OCI-LY7 (cell line): Measurements from ENCODE around the gene PPA2. TPM values are rescaled to one million over a fixed set of nuclear protein-coding genes. Genes with fewer than 3 reads are reported as not detected.
"Not testable (repeated sequence)": the region's sequence is repeated elsewhere in the genome, so short reads cannot be mapped to it uniquely, and the experiment has no call there.

Experiments
- BruUV-seq: library from RNA; stranded (reverse); fragments of 400-500 nt; replicated peaks from 2 replicates; lab custom pipeline; 2021; lab: Mats Ljungman, UMichigan
- CTCF ChIA-PET: fragments of 300-600 bp; sonication (Branson Sonifier 250); formaldehyde crosslinking; loops from one replicate; lab custom pipeline; 2022; ENCODE audit warnings: antibody characterized with exemption; ENCODE audit not compliant: unreplicated experiment; lab: Charles Lee
- POLR2A ChIA-PET: fragments of 300-600 bp; sonication (Branson Sonifier 250); formaldehyde crosslinking; loops from one replicate; lab custom pipeline; 2022; ENCODE audit warnings: antibody characterized with exemption; lab: Charles Lee
- DNase-seq: peaks from one replicate; pipeline ENCODE4 v3.0.0-alpha.2; 2015; ENCODE audit warnings: low spot score
- H2AFZ ChIP-seq: fragments of 200-600 bp; sonication (generic), shearing (Covaris generic); 2 replicates; pipeline ENCODE4 v1.6.1; 2014; ENCODE audit warnings: mild to moderate bottlenecking, antibody characterized with exemption, low read length, moderate library complexity
- H3K27ac ChIP-seq: fragments of 200-600 bp; sonication (generic); 2 replicates; pipeline ENCODE4 v1.5.1; 2014; ENCODE audit warnings: mixed run types, low read depth, mild to moderate bottlenecking, moderate library complexity, low read length, inconsistent platforms; ENCODE audit not compliant: poor library complexity, severe bottlenecking
- H3K36me3 ChIP-seq: fragments of 200-600 bp; sonication (generic); 2 replicates; pipeline ENCODE4 v1.6.1; 2014; ENCODE audit warnings: mild to moderate bottlenecking, antibody characterized with exemption, low read length, moderate library complexity, mixed read lengths; ENCODE audit not compliant: insufficient read depth
- H3K4me1 ChIP-seq: fragments of 200-600 bp; sonication (generic); 2 replicates; pipeline ENCODE4 v1.5.1; 2014; ENCODE audit warnings: mild to moderate bottlenecking, low read length; ENCODE audit not compliant: insufficient read depth, poor library complexity, severe bottlenecking
- H3K4me2 ChIP-seq: fragments of 200-600 bp; sonication (generic); 2 replicates; pipeline ENCODE4 v1.6.1; 2014; ENCODE audit warnings: mild to moderate bottlenecking, low read length
- H3K4me3 ChIP-seq: fragments of 200-600 bp; sonication (generic); 2 replicates; pipeline ENCODE4 v1.5.1; 2014; ENCODE audit warnings: mild to moderate bottlenecking, low read depth, low read length; ENCODE audit not compliant: poor library complexity, severe bottlenecking
- H3K79me2 ChIP-seq: fragments of 200-600 bp; sonication (generic); 2 replicates; pipeline ENCODE4 v1.6.1; 2016; ENCODE audit warnings: low read depth, mild to moderate bottlenecking, low read length, moderate library complexity, mixed read lengths; ENCODE audit not compliant: insufficient read depth
- H3K9me2 ChIP-seq: fragments of 200-600 bp; sonication (generic); 2 replicates; pipeline ENCODE4 v1.6.1; 2016; ENCODE audit warnings: mild to moderate bottlenecking, low read length, mixed read lengths; ENCODE audit not compliant: insufficient read depth
- H3K9me3 ChIP-seq: fragments of 200-600 bp; sonication (generic); 2 replicates; pipeline ENCODE4 v1.6.1; 2014; ENCODE audit warnings: mild to moderate bottlenecking, mixed run types, low read length, mixed read lengths
- H4K20me1 ChIP-seq: fragments of 200-600 bp; sonication (generic); 2 replicates; pipeline ENCODE4 v1.6.1; 2014; ENCODE audit warnings: mild to moderate bottlenecking, antibody characterized with exemption, low read length, moderate library complexity, mixed read lengths; ENCODE audit not compliant: insufficient read depth
- CTCF ChIP-seq: fragments of 200-600 bp; sonication (generic); conservative IDR thresholded peaks from 2 replicates; pipeline ENCODE4 v1.5.1; 2014; ENCODE audit warnings: mild to moderate bottlenecking, antibody characterized with exemption, low read length, moderate library complexity, mixed read lengths
- EZH2phosphoT487 ChIP-seq: fragments of 200-600 bp; sonication (generic); IDR thresholded peaks from 2 replicates; pipeline ENCODE4 v1.6.1; 2018; ENCODE audit warnings: low read depth, borderline replicate concordance, mild to moderate bottlenecking, mixed run types, antibody characterized with exemption, low read length, moderate library complexity, mixed read lengths
- intact Hi-C: fragments of 100-400 bp; cut with micrococcal nuclease; formaldehyde crosslinking; loops from one replicate; pipeline ENCODE4 v1.10.0; 2022; ENCODE audit not compliant: unreplicated experiment
- total RNA-seq, 2 experiments: library from RNA; depleted of rRNA in 1 of 2; stranded (reverse); fragments of >200 nt in 1 of 2; shearing (Covaris generic) in 1 of 2; gene quantifications; 2 replicates each; pipeline ENCODE4 v1.2.3, GENCODE V29; 2014 to 2022

The PPA2 gene
- total RNA-seq, 2 experiments from 2014 or later = 73.1 to 74.6 TPM

DNA sequence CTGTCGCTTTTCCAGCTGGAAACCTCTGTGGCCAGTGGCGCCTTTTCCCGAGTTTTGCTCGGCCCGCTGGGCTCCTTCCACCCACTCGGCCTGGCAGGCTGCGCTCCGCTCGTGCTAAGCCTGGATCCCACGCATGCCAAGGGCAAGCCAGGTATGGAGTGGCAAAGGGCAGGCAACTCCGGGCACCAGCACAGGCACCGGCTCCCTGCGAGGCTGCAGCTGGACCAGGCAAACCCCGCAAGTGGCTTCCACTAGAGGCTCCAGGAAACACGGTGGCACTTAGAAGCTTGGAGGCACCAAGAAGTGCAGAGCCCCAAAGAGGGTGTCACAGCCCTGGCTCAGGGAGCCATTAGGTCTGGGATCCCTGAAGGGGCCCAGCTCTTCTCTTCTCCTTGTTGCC, 59.5 kb downstream of the PPA2 start:
- no peak overlapping the region for H3K4me3 ChIP-seq
- intact Hi-C loops = no loop called here
- ChIA-PET CTCF (no interaction called here), POLR2A (no interaction called here)
- H3K9me2 ChIP-seq = no peaks in the 10 kb centered on the region
- no peaks in the 10 kb centered on the region for H3K36me3 ChIP-seq
- TF ChIP-seq EZH2phosphoT487 (no peak), CTCF (no peak)
- H4K20me1 ChIP-seq = no peaks in the 10 kb centered on the region
- no peaks in the 10 kb centered on the region for H3K9me3 ChIP-seq
- H3K79me2 ChIP-seq = no peaks in the 10 kb centered on the region
- H3K4me2 ChIP-seq = no peak overlapping the region
- no peak for DNase-seq
- no TSS peak for BruUV-seq
- no peaks in the 10 kb centered on the region for H3K4me1 ChIP-seq
- no peak overlapping the region for H3K27ac ChIP-seq
- H2AFZ ChIP-seq = no peak overlapping the region

DNA sequence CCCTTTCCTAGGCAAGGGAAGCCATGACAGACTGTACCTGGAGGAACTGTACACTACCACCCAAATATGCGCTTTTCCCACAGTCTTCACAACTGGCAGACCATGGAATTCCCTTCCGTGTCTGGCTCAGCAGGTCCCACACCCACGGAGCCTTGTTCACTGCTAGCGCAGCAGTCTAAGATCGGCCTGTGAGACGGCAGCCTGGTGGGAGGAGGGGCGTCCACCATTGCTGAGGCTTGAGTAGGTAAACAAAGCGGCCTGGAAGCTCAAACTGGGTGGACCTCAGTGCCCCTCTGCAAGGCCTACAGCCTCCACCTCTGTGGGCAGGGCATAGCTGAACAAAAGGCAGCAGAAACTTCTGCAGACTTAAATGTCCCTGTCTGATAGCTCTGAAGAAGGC, 64.7 kb downstream of the PPA2 start:
- H3K4me3 ChIP-seq, H3K9me2 ChIP-seq, H3K4me2 ChIP-seq, DNase-seq, H3K79me2 ChIP-seq, H3K27ac ChIP-seq, H3K9me3 ChIP-seq, H2AFZ ChIP-seq, BruUV-seq, H4K20me1 ChIP-seq, H3K4me1 ChIP-seq, CTCF ChIA-PET, intact Hi-C loops: not testable (repeated sequence)
- POLR2A ChIA-PET = interaction anchor here (0.6 kb wide), 1 partner anchor 142 kb away, joined by 3 read pairs; no protein-coding TSS in a partner anchor
- peaks cover 11% of the 10 kb centered on the region for H3K36me3 ChIP-seq

DNA sequence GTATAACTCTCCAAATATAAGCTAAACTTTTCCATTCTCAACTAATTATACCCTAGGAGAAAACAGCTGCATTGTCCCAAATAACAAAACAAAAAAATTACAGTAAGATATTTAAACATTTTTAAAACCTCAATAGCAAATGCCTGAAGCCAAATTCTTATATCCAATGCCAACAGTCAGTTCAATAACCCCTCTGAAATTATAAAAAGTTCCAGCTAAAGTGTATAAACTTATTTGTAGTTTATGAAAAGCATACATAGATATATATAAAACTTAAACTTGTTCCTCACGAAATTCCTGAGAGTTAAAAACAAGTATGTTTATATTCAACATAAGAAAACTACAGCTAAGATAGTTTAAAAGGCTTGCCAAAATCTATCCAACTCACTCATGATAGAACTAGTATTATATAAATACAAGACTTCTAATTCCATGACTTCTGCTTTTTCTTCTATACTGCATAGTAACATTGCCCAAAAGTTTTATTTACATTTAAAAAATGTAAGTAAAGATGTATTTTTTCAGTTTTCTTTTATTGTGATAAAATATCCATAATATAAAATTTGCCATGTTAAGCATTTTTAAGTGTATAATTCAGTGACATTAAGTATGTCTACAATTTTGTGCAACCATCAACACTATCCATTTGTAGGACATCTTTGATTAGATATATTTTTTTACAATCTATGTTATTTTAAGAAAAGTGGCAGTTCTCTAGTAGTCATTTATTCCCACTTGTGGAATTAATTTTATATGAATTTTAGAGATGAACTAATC, 72.8 kb downstream of the PPA2 start:
- no peak overlapping the region for H3K4me2 ChIP-seq
- H3K79me2 ChIP-seq = no peaks in the 10 kb centered on the region
- BruUV-seq = no TSS peak
- no peaks in the 10 kb centered on the region for H3K9me3 ChIP-seq
- ChIA-PET POLR2A (interaction anchor here (0.6 to 1.2 kb wide), 3 partner anchors 22 to 112 kb away, joined by 3 to 4 read pairs (median 4); no protein-coding TSS in a partner anchor), CTCF (no interaction called here)
- H3K4me1 ChIP-seq = peaks cover 5% of the 10 kb centered on the region
- no peaks in the 10 kb centered on the region for H3K9me2 ChIP-seq
- H3K4me3 ChIP-seq = no peak overlapping the region
- H4K20me1 ChIP-seq = no peaks in the 10 kb centered on the region
- DNase-seq = no peak
- H3K36me3 ChIP-seq = 0 out of 2 replicates have a peak, but pooled peaks cover 3% of the 10 kb centered on the region
- intact Hi-C loops = no loop called here
- H2AFZ ChIP-seq = no peak overlapping the region
- H3K27ac ChIP-seq = no peak overlapping the region
- no peak for TF ChIP-seq CTCF
- no peak for TF ChIP-seq EZH2phosphoT487
